Umbilical cord (tissue), 2 donors: ENCODE measurements around the gene PPP1R8. TPM values are rescaled to one million over a fixed set of nuclear protein-coding genes. Genes with fewer than 3 reads are reported as not detected.

Experiments used
- DNase-seq: peaks from one replicate; pipeline ENCODE4 v3.0.0-alpha.2; 2015; ENCODE audit warnings: low spot score
- total RNA-seq: library from RNA; depleted of rRNA; stranded (reverse); fragments of >200 nt; gene quantifications from one replicate; pipeline ENCODE4 v1.2.3, GENCODE V29; 2014; ENCODE audit warnings: low replicate concordance; ENCODE audit not compliant: insufficient read depth

The PPP1R8 gene
- total RNA-seq, 1 donor from 2014 or later = 26.2 TPM

DNA sequence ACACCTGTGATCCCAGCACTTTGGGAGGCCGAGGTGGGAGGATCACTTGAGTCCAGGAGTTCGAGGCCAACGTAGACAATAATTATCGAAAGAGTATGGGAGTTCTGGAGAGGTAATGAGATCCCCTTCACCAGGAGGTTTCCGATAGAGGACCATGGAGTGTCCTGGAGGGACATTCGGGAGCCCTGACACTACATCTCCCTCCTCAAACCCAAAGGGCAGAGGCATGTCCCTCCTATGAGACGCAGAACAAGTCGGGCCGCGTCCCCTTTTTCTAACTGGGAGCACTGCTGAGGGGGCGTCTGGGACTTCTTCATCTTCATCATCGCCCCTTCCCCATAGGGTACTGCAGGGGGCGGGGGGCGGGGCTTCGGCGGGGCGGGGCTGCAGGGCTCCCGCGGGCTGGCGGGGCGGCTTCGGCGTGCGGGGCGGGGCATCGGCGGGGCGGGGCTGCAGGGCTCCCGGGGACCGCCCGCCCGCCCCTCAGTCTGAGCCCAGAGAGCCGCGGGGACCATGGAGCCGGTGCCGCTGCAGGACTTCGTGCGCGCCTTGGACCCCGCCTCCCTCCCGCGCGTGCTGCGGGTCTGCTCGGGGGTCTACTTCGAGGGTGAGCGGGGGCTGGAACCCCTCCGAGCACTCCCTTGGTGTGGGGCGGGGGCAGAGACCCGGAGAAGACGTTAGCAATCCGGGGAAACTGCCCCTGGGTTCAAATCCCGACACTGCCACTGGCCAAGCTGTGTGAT lies 41.6 kb downstream of the PPP1R8 start, which contains the start of gene THEMIS2:
Gene THEMIS2, plus strand, starts transcription at position 486 of the 743 bp plus-strand sequence. Its CDS starts 28 bp downstream, at position 514.
- no peak for DNase-seq

DNA sequence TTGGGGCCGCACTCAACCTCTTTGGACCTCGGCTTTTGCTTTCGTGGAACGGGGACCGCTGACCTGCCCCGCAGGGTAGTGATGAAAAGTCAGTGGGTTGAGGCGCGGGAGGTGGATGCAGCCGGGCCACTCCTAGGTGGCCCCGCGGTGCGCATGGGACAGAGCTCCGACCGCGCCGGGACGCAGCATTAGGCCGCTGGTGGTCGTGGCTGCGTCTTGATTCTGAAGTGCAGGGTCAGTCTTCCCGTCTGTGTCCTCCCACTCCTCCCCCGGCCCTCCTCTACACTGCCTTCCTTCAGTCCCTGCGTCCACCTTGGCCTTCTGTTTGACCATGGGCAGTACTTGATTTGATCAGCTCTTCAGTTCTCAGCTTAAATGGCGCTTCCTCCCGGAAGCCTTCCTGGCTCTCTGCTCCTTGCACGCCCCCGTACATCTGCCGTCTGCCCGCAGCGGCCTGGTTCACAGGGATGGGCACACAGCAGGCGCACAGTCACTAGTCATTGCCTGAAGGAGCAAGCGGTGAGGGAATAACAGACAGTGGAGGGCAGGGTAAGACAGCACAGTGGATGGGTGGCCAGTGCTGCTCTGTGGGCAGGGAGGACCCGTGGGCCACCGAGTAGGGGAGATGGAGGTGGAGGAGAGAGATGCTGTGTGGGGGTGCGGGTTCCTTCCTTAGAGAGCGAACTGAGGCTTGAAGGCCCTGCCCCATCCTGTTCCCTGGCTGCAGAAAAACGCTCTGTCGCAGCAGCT lies 42.4 kb downstream of the PPP1R8 start:
- no peak for DNase-seq

DNA sequence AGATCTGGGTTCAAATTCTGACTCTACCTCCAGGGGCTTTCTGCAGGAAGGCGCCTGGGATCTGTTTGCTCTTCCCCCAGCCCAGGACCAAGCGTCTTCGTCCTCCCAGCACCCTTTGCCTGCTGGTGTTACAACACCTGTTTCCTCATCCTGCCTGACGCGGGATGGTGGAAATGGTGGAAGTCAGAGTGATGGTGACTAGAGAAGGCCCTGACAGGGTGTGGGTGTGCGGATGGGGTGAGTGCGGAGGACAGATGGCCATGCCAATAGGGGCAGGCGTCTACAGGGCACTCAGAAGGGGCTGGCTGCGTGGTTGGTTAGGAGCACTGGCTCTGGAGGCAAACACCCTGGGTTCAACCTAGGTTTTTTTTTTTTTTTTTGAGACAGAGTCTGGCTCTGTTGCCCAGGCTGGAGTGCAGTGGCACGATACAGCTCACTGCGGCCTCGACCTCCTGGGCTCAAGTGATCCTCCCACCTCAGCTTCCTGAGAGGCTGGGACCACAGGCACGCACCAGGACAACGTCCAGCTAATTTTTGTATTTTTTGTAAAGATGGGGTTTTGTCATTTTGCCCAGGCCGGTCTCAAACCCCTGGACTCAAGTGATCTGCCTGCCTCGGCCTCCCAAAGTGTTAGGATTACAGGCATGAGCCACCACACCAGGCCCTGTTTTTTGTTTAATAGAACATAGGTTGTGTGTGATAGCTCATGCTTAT lies 43.2 kb downstream of the PPP1R8 start:
- no peak for DNase-seq

DNA sequence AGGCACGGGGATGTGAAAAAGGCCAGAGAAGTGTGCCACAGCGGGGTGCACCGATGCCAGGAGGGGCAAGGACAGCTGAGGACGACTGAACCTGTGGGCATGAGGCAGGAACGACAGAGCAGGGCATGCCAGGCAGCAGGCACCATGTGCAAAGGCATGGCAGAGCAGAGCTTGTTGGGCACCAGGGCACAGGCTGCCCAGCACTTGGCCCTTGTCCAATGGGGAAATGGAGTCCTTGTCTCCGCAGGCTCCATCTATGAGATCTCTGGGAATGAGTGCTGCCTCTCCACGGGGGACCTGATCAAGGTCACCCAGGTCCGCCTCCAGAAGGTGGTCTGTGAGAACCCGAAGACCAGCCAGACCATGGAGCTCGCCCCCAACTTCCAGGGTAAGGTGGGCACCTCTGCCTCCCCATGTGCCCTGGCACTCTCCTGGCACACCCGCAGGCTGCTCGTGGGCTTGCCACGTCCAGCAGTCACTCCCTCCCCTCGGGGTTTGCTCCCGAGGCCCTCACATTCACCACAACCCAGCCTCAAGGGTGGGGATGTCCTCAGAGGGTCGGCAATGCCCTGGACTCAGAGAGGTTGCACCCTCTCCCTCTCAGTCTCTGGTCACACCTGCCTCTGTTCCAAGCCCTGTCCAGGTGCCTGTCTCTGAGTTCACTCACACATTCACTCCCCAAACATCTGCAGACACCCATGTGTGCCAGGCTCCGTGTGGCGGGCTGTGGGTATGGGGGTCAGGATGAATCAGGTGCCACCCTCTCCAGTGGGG lies 45.9 kb downstream of the PPP1R8 start:
- no peak for DNase-seq

DNA sequence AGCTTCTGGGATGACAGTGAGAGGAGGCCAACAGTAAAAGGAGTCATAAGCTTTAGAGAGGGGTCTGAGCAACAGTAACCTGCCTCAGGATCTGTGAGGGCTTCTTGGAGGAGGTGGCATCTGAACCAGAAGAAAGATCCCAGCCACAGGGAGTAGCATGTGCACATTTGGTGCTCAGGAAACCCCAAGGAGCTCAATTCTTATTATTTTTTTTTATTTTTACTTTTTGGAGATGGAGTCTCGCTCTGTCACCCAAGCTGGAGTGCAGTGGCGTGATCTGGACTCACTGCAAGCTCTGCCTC lies 46.5 kb downstream of the PPP1R8 start:
- no peak for DNase-seq

DNA sequence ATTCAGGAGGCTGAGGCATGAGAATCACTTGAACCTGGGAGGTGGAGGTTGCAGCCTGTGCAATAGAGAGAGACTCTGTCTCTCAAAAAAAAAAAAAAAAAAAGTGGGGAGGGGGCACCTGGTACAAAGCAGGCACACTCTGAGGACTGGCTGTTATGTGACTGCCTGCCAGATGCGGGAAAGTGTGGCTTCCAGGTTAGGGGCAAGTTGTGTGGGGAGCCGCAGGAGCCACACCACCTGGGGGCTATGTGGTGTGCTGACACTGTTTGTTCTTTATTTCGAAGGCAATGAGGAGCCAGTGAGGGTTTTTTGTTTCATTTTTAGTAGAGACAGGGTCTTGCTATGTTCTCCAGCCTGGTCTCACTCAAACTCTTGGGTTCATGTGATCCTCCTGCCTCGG lies 47.5 kb downstream of the PPP1R8 start:
- DNase-seq = no peak

DNA sequence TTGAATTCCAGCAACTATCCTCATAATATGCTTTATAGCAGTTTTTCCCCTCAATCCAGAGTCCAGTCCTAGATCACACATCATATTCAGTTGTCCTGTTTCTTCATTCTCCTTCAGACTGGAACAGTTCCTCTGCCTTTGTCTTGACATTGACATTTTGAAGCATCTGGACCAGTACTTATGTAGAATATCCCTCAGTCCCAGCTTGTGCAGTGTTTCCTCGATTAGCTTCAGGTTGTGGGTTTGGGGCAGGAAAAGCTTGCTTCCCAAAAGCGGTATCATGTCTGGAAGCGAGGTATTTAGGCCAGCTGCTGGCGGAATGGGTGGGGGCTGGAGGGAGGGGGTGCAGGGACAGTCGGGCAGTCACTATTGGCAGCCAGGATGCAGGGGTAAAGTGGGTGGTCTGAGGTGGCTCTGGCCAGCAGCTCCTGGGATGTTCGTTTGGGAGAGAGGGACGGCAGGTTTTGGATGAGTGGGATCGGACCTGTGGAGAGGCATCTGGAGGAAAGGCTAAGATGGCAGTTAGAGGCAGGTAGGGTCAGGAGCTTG lies 48.3 kb downstream of the PPP1R8 start:
- DNase-seq = no peak

DNA sequence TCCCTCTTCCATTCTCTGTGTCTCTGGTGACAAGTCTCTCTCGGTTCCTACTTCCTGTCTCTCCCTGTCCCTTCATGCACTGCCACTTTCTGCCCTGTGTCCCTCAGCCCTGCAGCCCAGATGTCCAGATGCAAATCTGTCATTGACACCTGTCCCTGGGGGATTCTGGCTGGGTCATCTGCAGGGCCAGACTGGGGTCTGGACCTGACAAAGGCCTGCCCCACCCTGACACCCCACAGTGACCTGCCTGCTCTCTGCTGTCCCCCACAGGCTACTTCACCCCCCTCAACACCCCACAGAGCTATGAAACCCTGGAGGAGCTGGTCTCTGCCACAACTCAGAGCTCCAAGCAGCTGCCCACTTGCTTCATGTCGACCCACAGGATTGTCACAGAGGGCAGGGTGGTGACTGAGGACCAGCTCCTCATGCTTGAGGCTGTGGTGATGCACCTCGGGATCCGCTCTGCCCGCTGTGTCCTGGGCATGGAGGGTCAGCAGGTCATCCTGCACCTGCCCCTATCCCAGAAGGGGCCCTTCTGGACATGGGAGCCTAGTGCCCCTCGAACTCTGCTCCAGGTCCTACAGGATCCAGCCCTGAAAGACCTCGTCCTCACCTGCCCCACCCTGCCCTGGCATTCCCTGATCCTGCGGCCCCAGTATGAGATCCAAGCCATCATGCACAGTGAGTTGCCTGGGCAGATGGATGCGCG lies 48.9 kb downstream of the PPP1R8 start:
- no peak for DNase-seq

DNA sequence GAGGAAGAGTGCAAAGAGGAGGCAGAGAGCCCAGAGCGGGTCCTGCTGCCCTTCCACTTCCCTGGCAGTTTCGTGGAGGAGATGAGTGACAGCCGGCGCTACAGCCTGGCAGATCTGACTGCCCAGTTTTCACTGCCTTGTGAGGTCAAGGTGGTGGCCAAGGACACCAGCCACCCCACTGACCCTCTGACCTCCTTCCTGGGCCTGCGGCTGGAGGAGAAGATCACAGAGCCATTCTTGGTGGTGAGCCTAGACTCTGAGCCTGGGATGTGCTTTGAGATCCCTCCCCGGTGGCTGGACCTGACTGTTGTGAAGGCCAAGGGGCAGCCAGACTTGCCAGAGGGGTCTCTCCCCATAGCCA lies 51.9 kb downstream of the PPP1R8 start:
- DNase-seq = no peak

DNA sequence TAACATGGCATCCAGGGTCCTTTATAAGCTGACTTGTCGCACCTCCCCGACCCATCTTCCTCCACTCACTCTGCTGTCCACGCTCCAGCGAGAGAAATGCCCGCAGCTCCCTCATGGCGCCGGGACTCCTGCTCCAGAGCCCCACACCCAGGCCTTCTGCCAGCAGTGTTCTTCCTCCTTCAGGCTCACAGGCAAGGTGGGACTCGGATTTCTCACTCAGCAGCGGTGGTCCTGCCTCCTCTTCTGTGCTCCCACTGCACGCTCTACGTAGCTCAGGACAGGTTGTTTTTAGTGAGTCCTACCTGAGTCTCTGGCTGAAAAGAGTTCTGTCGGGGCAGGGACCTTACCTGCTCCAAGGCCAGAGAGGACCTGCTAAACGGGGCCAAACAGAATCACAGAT lies 53.0 kb downstream of the PPP1R8 start:
- no peak for DNase-seq

DNA sequence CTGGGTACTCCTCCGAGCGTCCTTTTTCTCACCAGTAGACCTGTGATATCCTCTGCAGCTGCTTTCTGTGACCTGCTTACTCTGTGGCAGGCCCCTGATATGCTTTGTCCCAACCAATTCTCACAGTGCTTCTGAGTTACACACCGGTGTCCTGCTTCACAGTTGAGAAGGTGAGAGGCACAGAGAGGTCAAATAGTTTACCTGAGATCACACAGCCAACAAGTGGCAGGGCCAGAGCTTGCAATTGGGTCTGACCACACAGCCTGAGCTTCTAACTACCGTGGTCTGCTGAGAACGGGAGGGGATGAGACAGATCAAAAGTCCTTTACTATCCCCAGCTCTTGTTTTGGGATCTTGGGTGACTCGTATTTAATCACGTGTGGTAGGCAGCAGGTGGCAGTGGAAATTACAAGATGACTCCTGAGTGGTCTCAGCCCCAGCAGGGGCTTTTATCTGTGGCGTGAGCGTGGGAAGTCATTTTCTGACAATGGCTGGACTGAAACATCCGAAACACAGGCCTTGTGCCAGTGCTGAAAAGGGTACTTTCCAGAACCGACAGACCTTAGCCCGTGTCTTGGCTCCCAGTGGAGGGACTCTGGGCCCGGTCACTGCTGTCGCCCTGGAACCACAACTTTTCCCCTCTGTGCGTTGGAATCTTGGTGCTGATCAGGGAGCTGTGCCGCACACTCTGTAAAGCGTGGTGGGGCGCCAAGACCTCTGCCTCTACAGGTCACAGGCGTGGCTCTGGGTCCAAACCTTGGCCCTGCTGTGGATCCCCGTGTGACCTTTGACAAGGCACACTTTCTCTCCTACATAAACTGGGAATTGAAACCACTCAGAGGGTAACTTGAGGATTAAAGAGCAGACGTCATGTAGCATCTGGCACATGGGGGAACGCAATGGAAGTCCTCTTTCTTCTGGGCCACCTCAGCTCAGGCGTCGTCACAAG lies 53.7 kb downstream of the PPP1R8 start:
- no peak for DNase-seq

DNA sequence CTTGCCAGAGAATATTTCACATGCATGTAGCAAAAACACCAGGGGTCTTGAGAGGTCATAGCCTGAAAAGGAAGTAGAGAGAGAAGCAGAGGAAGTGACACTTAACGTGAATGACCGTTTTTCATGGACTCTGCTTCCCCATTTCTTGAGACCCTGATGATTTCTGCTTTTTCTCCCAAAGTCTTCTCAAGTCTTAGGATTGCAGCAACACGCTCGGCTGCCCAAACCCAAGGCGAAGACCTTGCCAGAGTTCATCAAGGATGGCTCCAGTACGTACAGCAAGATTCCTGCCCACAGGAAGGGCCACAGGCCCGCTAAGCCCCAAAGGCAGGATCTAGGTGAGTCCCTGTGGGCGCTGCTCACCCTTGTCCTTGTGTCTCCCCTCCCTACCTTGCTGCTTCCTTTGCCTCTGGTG lies 54.5 kb downstream of the PPP1R8 start:
- DNase-seq = peak; percentile 20

DNA sequence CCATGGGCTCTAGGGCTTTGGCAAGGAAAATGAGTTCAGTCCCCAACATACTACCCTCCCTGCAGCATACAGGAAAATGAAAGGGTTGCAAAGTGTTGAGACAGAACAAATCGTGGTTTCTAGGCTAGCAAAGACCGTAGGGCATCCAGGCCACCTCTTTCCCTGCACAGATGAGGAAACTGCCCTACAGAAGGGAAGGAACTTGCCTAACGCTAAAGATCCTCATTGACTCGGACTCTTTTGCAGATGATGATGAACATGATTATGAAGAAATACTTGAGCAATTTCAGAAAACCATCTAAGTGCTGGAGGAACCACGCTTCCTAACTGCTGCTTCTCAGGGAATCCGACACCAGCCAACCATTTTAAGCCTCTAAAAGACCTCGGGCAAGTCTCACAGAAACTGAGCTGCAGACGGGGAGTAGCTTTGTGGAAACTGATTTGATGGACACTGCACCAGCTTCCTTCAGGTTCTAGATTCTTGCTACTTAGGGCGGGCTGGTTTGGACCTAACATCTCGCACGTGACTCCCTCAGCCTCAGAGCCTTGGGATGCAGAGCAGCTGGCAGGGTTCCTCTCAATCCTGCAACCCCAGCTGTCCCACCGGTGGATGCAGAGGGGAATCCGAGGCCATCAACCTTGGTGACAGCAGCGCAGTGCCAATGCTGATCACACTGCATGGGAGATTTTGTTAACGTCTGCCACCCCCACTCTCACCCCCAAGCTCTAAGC lies 55.2 kb downstream of the PPP1R8 start:
- no peak for DNase-seq

DNA sequence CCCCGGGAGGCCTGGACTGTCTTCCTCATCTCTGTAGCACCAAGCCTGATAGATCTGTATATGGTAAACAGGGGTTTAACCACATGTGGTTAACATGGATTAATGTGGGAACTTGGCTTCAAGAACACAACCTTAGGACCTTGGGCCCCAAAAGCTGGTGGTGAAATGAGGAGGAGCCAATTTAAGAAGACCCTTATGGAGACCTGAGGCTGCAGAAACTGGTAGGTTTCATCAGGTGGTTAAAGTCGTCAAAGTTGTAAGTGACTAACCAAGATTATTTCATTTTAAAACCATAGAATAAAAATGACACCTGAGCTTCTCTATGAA lies 55.7 kb downstream of the PPP1R8 start:
- DNase-seq = no peak

DNA sequence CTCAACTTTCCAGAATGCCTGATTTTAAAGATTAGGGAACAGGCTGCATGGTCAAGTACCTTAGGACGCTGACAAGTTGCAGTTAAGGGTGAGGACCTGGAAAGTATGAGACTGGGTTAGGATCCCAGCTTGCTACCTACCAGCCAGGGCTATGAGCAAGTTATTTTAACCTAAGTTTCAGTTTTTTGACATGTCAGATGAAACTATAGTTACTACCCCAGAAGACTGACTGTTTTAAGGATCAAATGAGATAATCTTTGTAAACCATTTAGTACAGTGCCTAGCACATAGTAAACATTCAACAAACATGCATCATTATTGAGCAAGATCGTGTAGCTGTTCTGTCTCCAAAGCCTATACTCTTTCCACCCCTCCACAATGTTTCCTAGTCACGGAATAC lies 56.2 kb downstream of the PPP1R8 start:
- no peak for DNase-seq

DNA sequence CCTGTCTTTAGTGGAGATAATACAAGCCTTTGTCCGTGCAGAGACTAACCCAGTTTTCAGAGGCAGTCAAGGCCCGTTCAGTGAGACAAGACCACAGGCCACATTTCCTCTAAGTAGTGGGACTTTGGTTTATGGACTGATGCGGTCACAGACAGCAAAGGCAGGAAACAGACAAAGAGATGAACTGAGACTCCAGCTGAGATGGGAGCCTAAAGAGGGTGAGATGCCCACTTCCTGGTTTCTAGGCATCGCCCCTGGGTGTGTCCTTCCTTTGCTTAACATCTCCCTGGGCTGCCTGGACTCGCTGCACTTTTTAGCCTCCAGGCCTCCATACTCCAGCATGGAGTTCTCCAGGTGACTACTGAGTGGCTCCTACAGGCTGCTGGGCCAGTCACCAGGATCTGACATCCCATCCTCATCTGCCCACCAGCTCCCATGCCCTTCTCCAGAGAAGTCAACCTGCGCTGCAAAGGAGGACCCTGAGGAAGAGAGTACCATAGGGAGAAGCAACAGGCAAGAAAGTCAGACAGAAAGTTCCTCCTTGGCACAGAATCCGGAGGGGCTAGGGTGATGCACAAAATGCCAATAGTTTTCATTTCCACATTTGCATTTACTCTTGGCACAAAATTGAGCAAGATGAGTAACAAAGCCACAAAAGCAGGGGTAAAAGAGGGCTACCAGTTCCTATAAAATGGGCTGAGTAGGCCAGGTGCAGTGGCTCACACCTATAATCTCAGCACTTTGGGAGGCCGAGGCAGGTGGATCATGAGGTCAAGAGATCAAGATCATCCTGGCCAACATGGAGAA lies 56.8 kb downstream of the PPP1R8 start:
- DNase-seq = no peak

DNA sequence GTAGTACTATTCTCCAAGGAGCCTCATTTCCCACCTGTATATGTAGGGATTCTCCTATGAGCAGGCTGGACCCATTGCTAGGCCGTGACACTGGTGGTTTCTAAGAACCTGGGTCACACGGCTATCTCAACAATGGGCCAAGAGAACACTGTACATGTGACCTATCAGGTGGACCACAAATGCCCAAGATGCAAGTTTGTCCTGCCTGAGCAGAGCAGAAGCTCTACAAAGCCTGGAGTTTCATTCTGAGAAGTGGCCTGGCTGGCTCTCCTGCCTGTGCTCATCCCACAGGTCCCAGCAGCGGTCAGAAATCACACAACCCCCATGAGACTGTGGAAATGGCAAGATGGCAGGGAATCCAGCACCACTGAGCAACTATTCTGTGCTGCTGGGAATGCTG lies 58.9 kb downstream of the PPP1R8 start:
- no peak for DNase-seq

DNA sequence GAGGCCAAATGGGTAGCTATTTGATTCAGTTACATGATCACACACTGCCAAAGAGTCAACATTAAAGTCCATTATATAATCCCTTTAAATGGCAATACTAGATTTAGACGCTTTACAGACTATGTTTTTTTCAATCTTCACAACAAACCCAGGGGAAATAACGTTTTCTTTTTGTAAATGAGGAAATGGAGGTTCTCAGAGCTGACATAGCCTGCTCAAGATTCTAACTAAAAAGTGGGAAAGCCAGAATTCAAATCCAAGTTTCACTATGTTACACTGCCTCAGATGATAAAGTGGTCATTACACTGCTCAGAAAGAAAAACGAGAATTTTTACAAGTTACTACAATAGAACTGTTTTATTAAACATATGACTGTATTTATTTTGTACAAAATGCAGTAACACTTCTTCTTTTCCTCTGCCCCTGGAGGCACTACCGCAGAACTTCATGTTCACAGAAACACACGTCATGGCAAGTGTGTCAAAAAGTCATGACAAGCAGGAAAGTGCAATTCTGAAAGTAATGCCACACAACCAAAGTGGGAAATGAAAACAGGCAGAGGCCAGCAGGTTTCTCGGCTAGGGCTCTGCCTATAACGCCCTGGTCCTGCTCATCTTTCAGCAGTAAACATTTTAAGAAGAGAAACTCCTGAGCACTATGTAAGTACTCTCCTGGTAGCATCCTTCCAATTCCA lies 60.8 kb downstream of the PPP1R8 start:
- peak; percentile 29 for DNase-seq
